Measurements from ENCODE around the gene ZNF133.
"Not testable (repeated sequence)": the region's sequence is repeated elsewhere in the genome, so short reads cannot be mapped to it uniquely, and the experiment has no call there.

ZNF133 gene

DNA sequence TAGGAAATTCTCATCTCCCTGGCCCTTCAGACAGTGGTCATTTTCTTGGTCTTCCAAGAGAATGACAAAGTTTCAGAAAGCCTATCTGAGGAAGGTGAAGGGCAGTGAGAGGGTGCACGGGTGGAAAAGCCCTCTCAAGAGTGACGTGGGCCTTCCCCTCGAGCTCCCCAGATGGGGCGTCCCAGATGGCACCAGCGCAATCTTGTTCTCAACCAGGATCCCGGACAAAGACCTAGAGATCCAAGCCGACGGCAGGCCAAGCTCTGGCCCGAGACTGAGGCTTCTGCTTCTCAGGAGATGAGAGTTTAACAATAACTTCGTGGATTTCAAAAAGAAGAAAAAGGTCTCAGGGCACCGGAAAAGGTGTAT is 797 bp upstream of the ZNF133 start:
- FAIRE-seq: no peak

DNA sequence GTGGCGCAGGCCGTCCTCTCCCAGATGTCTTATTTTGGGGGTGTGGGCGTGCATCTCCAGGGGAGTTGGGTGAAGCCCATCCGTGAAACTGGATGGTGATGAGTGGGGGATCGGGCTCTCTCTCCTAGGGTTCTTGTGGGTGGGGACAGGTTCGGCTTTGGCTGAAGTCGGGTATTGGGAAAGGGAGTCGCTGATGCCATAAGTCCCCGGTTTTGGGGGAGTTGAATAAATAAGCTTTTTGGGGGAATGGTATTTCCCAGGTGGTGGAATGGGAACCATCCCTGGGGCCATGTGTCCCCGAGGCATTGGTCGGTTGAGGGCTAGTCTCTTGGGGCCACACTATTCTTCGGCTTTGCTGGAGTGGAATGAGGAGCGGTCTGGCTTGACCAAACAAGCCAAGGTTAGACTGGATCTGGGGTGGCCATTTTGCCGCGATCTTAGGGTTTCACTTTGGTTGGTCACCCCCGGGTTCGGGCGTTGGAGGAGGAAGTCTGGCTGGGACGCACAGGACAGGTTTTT is 481 bp downstream of the ZNF133 start:
- FAIRE-seq: no peak

DNA sequence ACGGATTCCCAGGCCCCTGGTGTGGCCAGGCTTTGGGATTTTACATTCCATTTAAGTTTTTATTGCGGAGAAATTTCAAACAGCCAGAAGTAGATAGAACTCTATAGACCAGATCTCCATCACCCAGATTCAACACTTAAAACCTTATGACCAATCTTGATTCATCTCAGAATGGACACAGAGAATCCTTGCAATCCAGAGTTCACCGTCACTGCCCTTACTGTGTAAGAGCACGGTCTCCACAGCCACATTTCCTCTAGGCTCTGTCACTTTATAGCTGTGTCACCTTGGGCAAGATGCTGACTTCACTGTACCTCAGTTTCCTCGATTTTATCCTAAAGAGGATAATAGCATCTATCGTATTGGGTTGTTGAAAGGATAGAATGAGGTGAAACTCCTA is 979 bp downstream of the ZNF133 start:
- no peak for FAIRE-seq

DNA sequence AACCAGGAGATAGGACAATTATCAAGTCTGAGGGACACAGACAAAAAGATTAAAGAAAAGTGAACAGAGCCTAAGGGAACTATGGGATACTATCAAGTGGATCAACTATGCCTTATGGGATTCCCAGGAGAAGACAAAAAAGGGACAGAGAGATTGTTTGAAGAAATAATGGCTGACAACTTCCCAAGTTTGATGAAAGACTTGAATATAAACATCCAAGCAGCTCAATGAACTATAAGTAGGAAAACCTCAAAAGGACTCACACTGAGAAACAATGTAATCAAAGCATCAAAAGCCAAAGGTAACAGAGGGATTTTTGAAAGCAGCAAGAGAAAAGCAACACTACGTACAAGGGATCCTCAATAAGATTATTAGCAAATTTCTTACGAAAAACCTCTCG is 11.0 kb downstream of the ZNF133 start:
- no peak for FAIRE-seq

DNA sequence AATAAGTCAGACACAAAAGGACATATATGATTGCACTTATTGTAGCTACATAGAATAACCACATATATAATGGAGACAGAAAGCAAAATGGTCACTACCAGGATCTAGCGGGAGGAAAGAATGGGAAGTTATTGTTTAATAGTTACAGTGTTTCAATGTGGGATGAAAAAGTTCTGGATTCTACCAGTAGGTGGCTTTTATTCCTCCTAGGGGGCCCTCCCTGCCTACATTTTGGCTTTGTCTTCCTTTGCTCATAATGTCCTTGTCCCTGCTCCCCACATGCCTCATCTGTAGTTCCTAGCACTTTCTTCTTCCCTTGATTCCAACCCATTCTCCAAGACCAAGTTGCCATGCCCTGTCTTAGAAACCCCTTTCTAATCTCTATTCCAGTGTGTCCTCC is 16.3 kb downstream of the ZNF133 start:
- FAIRE-seq: no peak

DNA sequence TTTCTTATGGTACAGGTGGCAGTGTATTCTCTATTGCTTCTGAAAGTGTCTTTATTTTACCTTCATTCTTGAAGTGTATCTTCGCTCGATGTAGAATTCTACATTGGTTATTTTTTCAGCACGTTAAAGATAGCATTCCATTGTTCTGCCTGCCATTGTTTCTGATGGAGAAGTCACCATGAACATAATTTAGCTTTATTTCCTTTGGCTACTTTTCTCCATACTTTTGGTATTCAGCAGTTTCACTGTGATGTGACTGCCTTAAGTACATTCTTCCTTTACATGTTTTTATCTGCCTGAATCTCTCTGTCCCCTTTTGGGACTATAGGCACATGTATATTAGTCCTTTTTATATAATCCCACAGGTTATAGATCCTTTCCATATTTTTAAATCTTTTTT is 19.0 kb downstream of the ZNF133 start:
- no peak for FAIRE-seq

DNA sequence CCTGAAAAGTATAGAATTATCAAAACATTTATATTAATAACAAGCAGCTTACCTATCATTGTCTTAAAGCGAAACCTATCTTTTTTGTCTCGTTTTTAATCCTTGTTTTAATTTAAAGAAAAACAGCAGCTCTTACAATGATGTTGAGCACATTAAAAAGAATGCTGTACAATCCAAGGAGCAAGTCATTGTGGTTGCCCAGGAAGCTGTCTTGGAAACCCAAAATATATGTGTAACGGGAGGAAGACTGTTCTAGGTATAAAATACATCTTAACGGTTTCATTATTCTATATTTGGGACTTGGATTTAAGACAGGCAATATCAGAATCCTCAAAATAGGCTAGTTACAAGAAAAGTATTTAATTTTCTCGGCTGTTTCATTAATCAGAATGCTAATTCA is 21.7 kb downstream of the ZNF133 start:
- FAIRE-seq: no peak

DNA sequence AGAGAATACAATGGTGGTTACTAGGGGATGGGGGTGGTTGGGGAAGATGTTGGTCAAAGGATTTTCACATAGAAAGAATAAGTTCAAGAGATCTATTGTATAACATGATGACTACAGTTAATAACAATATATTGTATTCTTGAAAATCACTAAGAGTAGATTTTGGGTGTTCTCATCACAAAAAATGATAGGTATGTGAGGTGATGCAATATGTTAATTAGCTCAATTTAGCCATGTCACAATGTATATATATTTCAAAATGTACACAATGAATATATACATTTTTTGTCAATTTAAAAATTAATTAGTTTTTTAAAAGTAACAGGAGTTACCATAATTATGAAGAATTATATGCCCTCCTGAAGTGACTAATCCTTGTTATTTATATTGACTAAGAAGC is 22.3 kb downstream of the ZNF133 start:
- FAIRE-seq: no peak

DNA sequence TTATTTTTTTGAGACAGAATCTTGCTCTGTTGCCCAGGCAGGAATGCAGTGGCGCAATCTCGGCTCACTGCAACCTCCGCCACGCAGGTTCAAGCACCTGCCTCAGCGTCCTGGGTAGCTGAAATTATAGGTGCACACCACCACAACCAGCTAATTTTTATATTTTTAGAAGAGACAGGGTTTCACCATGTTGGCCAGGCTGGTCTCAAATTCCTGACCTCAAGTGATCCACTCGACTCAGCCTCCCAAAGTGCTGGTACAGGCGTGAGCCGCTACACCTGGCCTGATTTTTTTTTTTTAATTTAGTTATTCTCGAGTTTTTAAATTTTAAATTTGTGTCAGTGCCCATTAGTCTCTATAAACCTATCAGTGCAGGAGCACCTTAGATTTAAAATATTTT is 24.4 kb downstream of the ZNF133 start:
- FAIRE-seq: no peak

DNA sequence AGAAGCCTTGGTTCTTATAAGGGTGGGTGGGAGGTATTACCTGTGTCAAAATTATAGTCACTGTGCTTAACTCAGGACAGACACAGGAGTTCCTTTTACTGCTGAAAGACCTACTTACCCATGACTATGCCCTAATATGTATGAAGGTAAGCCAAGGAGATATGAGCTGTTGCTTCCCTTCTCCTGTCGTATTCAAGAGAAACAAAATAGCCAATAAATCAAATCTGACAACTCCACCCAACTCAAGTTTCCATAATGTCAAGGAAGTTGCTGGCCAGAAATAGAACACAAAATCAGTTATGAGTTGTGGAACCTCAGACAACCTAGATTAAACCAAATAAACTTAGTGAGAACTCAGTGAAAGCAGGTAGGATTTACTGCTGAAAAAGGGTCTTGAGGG is 25.1 kb downstream of the ZNF133 start:
- FAIRE-seq: no peak

DNA sequence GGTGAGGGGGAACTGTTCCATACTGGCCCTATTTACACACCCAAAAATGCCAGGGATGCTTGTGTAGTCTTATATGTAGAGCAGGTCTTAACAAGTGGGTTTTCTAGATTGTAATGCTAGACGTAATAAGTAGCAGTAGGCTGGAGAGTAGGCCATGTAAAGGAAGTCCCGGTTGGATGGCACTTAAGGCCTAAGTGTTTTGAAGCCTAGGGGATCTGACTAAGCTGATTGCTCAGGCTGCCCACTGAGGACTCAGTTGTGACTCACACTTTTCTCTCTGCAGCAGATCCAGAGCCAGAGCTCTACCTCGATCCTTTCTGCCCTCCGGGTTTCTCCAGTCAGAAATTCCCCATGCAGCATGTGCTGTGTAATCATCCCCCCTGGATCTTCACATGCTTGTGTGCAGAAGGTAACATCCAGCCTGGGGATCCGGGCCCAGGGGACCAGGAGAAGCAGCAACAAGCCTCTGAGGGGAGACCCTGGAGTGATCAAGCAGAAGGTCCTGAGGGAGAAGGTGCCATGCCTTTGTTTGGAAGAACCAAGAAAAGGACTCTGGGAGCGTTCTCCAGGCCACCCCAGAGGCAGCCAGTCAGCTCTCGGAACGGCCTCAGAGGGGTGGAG is 26.6 kb downstream of the ZNF133 start:
- no peak for FAIRE-seq

DNA sequence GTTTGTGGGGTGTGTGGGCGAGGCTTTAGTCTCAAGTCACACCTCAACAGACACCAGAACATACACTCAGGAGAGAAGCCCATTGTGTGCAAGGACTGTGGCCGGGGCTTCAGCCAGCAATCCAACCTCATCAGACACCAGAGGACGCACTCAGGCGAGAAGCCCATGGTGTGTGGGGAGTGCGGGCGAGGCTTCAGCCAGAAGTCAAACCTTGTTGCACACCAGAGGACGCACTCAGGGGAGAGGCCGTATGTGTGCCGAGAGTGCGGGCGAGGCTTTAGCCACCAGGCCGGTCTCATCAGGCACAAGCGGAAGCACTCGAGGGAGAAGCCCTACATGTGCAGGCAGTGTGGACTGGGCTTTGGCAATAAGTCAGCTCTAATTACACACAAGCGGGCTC is 27.8 kb downstream of the ZNF133 start:
- no peak for FAIRE-seq

DNA sequence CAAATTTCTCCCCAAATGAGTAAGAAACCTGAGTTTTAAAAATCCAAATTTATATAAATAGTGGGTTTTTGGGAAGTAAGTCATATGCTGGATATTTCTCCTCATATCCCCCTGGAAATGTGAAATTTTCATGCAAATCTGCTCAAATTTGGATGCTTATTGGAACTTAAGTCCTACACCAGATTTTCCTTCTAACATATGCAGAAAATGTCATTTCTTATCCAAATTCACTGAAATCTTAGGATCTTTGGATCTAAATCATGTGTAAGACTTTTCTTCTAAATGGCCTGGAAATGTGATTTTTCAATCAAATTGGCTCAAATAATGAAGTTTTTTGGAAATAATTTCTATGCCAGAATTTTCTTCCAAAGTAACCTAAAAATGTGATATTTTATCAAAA is 33.0 kb downstream of the ZNF133 start:
- FAIRE-seq: no peak

DNA sequence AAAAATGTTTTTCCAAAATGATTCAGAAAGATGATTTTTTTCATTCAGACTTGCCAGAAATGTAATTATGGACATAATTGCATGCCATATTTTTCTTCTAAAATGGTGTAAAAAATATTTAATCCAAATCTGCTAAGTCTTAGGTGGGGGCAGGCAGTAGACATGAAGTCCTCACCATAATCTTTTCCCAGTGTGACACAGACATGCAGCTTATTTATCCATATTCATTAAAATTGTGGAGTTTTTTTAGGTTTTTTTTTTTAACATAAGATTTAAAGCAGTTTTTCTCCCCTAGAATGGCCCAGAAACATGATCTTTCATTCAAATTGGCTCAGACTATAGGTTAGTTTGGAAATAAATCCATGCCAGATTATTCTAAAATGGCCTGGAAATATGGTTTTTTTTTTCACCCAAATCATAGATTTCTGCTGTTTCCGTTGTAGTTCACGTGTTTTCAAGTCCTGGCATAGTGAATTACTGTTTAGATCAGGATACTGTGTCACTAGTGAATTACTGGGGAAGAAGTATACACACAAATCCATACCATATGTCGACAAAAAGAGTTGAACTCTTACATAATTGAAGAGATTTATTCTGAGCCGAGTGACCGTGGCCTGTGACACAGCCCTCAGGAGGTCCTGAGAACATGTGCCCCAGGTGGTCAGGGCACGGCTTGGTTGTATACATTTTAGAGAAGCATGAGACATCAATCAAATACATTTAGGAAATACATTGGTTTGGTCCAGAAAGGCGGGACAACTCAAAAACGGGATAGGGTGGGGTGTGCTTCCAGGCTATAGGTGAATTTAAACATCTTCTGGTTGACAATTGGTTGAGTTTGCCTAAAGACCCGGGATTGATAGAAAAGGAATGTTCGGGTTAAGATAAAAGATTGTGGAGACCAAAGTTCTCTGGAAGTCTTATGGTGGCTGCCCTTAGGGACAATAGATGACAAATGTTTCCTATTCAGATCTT is 33.9 kb downstream of the ZNF133 start:
- no peak for FAIRE-seq

DNA sequence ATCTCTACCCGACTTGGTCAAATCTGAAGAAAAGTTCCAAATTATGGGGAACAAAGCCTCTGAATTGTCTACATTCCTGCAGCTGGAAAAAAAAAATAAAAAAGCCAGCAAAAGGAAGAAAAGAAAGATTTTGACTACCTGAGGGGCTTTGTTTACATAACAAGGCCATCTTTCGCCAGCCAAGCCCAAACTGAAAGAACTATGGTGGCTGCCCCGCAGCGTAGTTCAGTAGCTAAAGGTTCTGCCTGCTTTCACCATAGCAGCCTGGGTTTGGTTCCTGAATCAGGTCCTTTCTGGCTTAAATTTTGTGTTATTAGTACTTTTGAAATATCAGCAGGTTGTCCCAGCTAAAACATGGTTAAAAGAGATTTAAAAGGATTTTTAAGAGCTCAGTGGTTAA is 35.4 kb downstream of the ZNF133 start:
- no peak for FAIRE-seq

DNA sequence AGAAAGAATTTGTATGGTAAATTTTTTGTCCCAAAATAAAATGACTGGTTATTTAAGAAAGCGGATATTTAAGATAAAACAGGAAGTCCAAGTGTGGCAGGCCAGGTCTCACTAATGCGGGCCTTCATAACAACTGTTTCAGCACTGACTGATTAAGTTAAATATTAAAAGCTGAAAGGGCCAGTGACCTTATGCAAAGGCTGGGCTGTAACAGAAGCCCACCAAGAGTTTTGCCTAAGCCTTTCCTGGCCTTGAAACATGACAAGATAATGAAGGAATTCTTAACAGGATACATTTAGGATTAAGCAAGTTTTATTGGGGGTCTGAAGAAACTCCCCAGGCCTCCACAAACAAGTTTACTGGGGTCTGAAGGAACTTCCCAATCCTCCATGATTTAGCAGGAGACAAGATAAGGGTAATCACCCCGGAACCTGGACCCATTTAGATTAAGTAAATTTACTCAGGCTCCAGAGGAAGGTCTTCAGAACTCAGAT is 36.3 kb downstream of the ZNF133 start:
- FAIRE-seq: no peak

DNA sequence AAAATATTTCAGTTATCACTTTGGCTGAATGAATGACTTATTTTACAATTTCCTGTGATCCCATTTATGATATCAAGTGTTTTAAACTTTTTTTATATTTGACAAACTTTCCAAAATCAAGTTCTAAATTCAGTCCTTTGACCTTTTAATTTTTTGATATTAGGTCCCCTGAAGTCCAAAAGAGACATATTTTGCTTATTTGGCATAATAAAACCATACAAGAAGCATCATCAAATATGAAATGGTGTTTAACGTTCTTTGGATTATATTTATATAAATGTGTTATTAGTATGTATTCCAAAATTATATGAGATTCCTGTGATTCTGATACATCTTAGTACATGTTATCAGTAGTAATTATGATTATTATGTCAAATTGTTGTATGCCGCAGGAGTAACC is 38.7 kb downstream of the ZNF133 start:
- no peak for FAIRE-seq

DNA sequence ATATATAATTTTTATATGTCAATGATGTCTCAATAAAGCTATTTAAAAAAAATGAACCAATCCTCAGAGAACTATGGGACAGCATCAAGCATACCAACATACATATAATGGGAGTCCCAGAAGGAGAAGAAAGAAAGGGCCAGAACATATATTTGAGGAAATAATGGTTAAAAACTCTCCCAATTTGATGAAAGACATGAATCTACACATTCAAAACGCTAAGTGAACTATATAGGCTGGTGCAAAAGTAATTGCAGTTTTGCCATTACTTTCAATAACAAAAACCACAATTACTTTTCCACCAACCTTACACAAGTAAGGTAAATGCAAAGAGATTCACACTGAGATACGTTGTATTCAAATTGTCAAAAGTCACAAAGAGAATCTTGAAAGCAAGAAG is 43.4 kb downstream of the ZNF133 start:
- no peak for FAIRE-seq

DNA sequence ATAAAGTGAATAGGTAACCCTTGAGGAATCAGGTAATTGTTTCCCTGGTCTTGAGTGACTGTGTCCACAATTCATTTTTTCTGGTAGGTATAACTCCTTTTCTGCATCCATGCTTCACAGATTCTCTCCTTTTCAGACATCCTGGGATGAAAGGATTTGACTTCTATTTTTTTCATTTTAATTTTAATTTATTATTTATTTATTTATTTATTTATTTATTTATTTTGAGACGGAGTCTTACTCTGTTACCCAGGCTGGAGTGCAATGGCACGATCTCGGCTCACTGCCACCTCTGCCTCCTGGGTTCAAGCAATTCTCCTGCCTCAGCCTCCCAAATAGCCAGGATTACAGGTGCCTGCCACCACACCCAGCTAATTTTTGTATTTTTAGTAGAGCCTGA is 61.4 kb downstream of the ZNF133 start:
- not testable (repeated sequence) for FAIRE-seq

DNA sequence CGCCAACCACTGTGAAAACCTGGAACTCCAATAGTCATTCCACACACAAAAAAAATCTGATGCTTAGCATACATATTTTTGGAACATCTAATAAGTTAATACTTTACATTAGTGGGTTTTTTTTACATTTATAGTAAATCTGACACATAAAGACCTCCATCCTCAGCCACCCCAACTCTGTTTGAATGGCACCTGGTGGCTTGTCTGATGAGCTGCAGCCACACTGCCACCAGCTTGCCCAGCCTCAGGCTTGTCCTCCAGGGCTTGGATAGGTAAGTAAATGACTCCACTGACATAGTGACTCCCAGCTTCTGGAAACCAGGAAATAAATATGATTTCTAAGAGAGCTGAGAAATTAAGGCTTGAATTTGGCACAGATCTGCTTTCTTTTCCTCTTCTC is 71.5 kb downstream of the ZNF133 start:
- no peak for FAIRE-seq

DNA sequence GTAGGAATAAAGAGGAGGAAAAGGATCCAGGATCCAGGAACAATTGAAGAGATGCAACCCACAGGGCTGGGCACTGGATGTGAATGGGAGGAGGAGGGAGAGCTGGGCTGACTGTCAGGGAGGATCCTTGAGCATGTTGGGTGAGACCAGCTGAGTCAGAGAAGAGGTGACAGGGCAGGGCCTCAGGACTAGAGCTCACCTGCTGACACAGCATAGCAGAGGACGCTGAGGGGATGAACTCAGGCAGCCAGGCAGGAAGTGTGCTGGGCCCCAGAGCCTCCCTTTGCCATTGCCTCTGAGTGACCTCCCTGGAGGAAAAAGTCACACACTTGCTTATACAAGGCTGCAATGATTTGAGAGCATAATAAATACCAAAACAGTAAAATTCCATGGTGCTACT is 72.3 kb downstream of the ZNF133 start:
- no peak for FAIRE-seq

DNA sequence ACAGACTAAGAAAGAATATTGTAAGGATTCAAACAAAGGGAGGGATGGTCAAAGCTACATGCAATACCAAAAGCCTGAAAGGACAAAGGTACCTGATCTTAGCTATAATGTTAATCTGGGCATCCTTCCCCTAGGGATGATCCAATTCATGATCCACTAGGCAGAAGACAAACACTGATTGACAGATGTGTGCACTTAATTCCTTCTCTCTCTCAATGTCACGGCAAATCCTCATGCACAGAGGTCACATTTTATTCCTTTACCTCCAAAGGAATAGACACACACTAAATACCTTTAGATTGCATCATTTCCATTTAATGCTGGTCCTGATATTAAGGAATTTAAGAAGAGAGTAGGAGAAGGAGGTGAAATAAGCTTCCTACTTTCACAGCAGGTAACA is 73.4 kb downstream of the ZNF133 start:
- no peak for FAIRE-seq

DNA sequence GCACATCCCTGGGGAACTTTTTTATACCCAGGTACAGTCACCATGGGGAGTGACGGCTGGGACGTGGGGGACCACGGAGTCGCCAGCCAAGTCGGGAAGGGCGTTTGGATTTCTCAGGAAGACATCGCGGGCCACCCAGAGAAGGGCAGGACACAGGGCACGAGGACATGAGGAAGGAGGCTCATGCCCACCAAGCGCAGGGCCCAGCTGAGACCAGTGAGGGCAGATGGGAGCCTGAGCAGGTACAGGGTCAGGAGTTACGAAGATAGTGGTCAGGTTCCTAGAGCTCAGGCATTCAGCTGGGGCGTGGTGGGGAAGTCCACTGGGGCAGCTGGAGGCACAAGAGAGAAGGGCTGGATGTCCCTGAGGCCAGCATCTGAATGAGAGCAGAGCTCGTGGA is 74.6 kb downstream of the ZNF133 start:
- FAIRE-seq: no peak

DNA sequence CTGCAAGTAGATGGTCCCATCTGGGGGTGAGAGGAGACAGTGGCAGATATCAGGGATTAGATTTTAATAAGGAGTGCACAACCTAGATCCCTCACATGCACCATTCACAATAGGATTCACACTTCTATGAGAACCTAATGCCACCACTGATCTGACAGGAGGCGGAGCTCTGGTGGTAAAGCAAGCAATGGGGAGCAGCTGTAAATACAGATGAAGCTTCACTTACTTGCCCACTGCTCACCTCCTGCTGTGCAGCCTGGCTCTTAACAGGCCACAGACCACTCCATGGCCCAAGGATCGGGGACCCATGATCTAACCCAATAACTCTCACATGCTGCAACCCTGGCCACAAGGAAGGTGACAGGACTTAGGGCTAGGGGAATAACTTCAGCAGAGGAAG is 75.4 kb downstream of the ZNF133 start:
- no peak for FAIRE-seq

Data from TTC549 (cell line).